K562 (cell line): ENCODE data around the gene UBL5. TPM values are rescaled to one million over a fixed set of nuclear protein-coding genes. Genes with fewer than 3 reads are reported as not detected.

ENCODE experiments used
- BCOR ChIP-seq: fragments of 450-650 bp; IDR thresholded peaks from 2 replicates; pipeline ENCODE4 v1.6.1; 2016
- CEBPG ChIP-seq, 3 experiments: fragments of 200-800 bp in 1 of 3; sonication (Bioruptor generic) in 1 of 3; sonication (generic) in 1 of 3; formaldehyde crosslinking in 1 of 3; IDR thresholded peaks in 2 of 3; conservative IDR thresholded peaks in 1 of 3; 2 replicates each; pipeline versions ENCODE4 v1.6.1 to v1.8.0; 2016 to 2022; ENCODE audit warnings: missing compliant biosample characterization in 2 of 3, missing genetic modification characterization in 2 of 3, mild to moderate bottlenecking in 1 of 3, missing genetic modification reagents in 1 of 3
- ESRRA ChIP-seq: fragments of 450-650 bp; IDR thresholded peaks from 2 replicates; pipeline ENCODE4 v1.6.1; 2014; ENCODE audit warnings: low read depth, mild to moderate bottlenecking, moderate library complexity, borderline replicate concordance
- KDM1A ChIP-seq, 2 experiments: fragments of 450-650 bp; IDR thresholded peaks; 2 replicates each; pipeline ENCODE4 v1.6.1; 2016; ENCODE audit warnings: mild to moderate bottlenecking in 2 of 2
- MBD2 ChIP-seq: sonication (generic); IDR thresholded peaks from 2 replicates; pipeline ENCODE4 v1.6.1; 2016; ENCODE audit warnings: low read depth, borderline replicate concordance
- RBM22 ChIP-seq: fragments of 200-400 bp; formaldehyde crosslinking; IDR thresholded peaks from 2 replicates; pipeline ENCODE4 v1.6.1; 2018; ENCODE audit warnings: low read length, low read depth; ENCODE audit not compliant: poor library complexity, severe bottlenecking
- SAP30 ChIP-seq: fragments of 200-600 bp; sonication (generic); IDR thresholded peaks from 2 replicates; pipeline ENCODE4 v1.6.1; 2012; ENCODE audit warnings: borderline replicate concordance, low read depth, mild to moderate bottlenecking, moderate library complexity, low read length, control low read depth, inconsistent platforms; ENCODE audit not compliant: insufficient read depth, poor library complexity, severe bottlenecking
- TAF9B ChIP-seq: fragments of 450-650 bp; IDR thresholded peaks from 2 replicates; pipeline ENCODE4 v1.6.1; 2018; ENCODE audit warnings: mild to moderate bottlenecking; ENCODE audit not compliant: partially characterized antibody
- ZBTB17 ChIP-seq: fragments of 450-650 bp; formaldehyde crosslinking; IDR thresholded peaks from 2 replicates; pipeline ENCODE4 v1.4.0; 2020; ENCODE audit warnings: mild to moderate bottlenecking
- ZFX ChIP-seq: sonication (generic); formaldehyde crosslinking; IDR thresholded peaks from 2 replicates; pipeline ENCODE4 v1.8.0; 2022; ENCODE audit warnings: mild to moderate bottlenecking, missing genetic modification reagents, moderate library complexity
- ZNF668 ChIP-seq: fragments of 250-450 bp; sonication (Bioruptor Pico); IDR thresholded peaks from 2 replicates; pipeline ENCODE4 v1.8.0; 2022; ENCODE audit warnings: mild to moderate bottlenecking, inconsistent platforms
- polyA plus RNA-seq, 8 experiments: library from polyadenylated mRNA; depleted of rRNA in 4 of 8; stranded (reverse) in 5 of 8; unstranded in 3 of 8; fragments of >200 nt; fragmentation: Nextera tagmentation in 2 of 8; fragmentation: Illumina TruSeq in 1 of 8; extraction: Ambion mirVana in 2 of 8; extraction: Trizol in 1 of 8; gene quantifications; 2 replicates each; pipeline versions ENCODE4 v1.2.1 to v1.2.3, GENCODE V29; 2011 to 2014; ENCODE audit warnings: inconsistent platforms in 1 of 8, missing spikeins in 1 of 8
- total RNA-seq, 7 experiments: library from RNA; depleted of rRNA in 6 of 7; stranded (reverse); fragments of >200 nt in 6 of 7; fragmentation: Illumina TruSeq in 2 of 7; extraction: Trizol in 2 of 7; gene quantifications; 2 replicates each; pipeline versions ENCODE4 v1.2.1 to v1.2.3, GENCODE V29; 2011 to 2021; ENCODE audit warnings: low replicate concordance in 1 of 7
- TF ChIP-seq, protein P1 (sequence below): sonication (generic); formaldehyde crosslinking; IDR thresholded peaks from 2 replicates; pipeline ENCODE4 v1.8.0; 2022; ENCODE audit warnings: mild to moderate bottlenecking, low read depth, missing genetic modification reagents
- TF ChIP-seq, protein P2 (sequence below): conservative IDR thresholded peaks from 2 replicates; pipeline ENCODE4 v1.6.1; 2011; ENCODE audit warnings: low read depth, mild to moderate bottlenecking, low read length; ENCODE audit not compliant: control insufficient read depth
- TF ChIP-seq, protein P3 (sequence below), 2 experiments: fragments of 450-650 bp; IDR thresholded peaks; 2 replicates each; pipeline ENCODE4 v1.6.1; 2016
- TF ChIP-seq, protein P4 (sequence below): sonication (generic); formaldehyde crosslinking; IDR thresholded peaks from 2 replicates; pipeline ENCODE4 v1.8.1; 2023; ENCODE audit warnings: mild to moderate bottlenecking, missing genetic modification reagents
- TF ChIP-seq, protein P5 (sequence below): fragments of 450-650 bp; formaldehyde crosslinking; IDR thresholded peaks from 2 replicates; pipeline ENCODE4 v1.4.0; 2020; ENCODE audit warnings: mild to moderate bottlenecking, moderate library complexity
- TF ChIP-seq, protein P6 (sequence below): fragments of 250-450 bp; sonication (Bioruptor Pico); IDR thresholded peaks from 2 replicates; pipeline ENCODE4 v1.4.0; 2020

Gene UBL5
- total and polyA plus RNA-seq, 9 of the 15 experiments (the other 6 are each of a cell fraction or from before 2014, with no cell fraction given): 410 to 1,266 (median 613) TPM

DNA sequence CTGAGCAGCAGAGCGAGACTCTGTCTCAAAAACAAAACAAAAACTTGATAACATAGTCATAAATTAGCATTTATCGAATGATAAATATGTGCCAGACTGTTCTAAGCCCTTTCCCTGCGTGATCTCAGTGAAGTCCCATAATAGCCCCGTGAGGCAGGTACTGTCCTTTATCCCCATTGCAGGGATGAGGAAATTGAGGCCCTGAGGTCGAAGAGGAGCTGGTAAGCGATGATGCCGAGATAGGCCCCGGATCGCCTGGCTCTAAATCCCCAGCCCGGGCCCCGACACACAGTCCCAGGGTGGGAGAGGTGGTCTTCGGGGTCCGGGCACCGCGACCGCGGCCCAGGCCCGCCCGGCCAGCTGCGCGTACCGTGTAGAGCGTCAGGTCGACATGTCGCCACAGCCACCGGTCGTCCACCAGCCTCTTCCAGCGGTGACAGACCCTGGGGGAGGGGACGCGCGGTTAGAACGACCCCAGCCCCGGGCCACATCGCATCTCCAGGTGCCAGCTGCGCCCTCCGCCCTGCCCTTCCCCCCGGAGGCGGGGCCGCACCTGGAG is 9.5 kb upstream of the UBL5 start (continued):
- TF ChIP-seq, protein P1, sequence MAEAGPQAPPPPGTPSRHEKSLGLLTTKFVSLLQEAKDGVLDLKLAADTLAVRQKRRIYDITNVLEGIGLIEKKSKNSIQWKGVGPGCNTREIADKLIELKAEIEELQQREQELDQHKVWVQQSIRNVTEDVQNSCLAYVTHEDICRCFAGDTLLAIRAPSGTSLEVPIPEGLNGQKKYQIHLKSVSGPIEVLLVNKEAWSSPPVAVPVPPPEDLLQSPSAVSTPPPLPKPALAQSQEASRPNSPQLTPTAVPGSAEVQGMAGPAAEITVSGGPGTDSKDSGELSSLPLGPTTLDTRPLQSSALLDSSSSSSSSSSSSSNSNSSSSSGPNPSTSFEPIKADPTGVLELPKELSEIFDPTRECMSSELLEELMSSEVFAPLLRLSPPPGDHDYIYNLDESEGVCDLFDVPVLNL (CRISPR knock-in tag): 0 out of 2 replicates have a peak, but pooled peaks have one; percentile 34
- TF ChIP-seq ZNF668 (CRISPR knock-in tag) (no peak), KDM1A (IDR thresholded peaks at IDR 0.05) (0 out of 4 replicates have a peak, but pooled peaks of 1 of the 2 experiments have one; percentile 12), MBD2 (no peak), CEBPG (CRISPR knock-in tag; IDR thresholded peaks at IDR 0.05) (no peak), CEBPG (tag; conservative IDR thresholded peaks at IDR 0.05 in 1 of 2, IDR thresholded peaks at IDR 0.05 in 1 of 2) (no peak), ZBTB17 (CRISPR knock-in tag) (0 out of 2 replicates have a peak, but pooled peaks have one; percentile 38), SAP30 (peak; percentile 62), RBM22 (peak; percentile 47), BCOR (peak; percentile 45; the same call in 1 of the 2 replicates), TAF9B (peak; percentile 89), ESRRA (peak; percentile 68), ZFX (CRISPR knock-in tag) (peak; percentile 70)
- TF ChIP-seq, protein P2, sequence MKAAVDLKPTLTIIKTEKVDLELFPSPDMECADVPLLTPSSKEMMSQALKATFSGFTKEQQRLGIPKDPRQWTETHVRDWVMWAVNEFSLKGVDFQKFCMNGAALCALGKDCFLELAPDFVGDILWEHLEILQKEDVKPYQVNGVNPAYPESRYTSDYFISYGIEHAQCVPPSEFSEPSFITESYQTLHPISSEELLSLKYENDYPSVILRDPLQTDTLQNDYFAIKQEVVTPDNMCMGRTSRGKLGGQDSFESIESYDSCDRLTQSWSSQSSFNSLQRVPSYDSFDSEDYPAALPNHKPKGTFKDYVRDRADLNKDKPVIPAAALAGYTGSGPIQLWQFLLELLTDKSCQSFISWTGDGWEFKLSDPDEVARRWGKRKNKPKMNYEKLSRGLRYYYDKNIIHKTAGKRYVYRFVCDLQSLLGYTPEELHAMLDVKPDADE: 0 out of 2 replicates have a peak, but pooled peaks have one; percentile 36
- TF ChIP-seq, protein P3, sequence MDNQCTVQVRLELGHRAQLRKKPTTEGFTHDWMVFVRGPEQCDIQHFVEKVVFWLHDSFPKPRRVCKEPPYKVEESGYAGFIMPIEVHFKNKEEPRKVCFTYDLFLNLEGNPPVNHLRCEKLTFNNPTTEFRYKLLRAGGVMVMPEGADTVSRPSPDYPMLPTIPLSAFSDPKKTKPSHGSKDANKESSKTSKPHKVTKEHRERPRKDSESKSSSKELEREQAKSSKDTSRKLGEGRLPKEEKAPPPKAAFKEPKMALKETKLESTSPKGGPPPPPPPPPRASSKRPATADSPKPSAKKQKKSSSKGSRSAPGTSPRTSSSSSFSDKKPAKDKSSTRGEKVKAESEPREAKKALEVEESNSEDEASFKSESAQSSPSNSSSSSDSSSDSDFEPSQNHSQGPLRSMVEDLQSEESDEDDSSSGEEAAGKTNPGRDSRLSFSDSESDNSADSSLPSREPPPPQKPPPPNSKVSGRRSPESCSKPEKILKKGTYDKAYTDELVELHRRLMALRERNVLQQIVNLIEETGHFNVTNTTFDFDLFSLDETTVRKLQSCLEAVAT (IDR thresholded peaks at IDR 0.05): 0 out of 4 replicates have a peak, but pooled peaks of 1 of the 2 experiments have one; percentile 23
- TF ChIP-seq, protein P4, sequence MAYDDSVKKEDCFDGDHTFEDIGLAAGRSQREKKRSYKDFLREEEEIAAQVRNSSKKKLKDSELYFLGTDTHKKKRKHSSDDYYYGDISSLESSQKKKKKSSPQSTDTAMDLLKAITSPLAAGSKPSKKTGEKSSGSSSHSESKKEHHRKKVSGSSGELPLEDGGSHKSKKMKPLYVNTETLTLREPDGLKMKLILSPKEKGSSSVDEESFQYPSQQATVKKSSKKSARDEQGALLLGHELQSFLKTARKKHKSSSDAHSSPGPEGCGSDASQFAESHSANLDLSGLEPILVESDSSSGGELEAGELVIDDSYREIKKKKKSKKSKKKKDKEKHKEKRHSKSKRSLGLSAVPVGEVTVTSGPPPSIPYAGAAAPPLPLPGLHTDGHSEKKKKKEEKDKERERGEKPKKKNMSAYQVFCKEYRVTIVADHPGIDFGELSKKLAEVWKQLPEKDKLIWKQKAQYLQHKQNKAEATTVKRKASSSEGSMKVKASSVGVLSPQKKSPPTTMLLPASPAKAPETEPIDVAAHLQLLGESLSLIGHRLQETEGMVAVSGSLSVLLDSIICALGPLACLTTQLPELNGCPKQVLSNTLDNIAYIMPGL (CRISPR knock-in tag): peak; percentile 16; the same call in 1 of the 2 replicates
- TF ChIP-seq, protein P5, sequence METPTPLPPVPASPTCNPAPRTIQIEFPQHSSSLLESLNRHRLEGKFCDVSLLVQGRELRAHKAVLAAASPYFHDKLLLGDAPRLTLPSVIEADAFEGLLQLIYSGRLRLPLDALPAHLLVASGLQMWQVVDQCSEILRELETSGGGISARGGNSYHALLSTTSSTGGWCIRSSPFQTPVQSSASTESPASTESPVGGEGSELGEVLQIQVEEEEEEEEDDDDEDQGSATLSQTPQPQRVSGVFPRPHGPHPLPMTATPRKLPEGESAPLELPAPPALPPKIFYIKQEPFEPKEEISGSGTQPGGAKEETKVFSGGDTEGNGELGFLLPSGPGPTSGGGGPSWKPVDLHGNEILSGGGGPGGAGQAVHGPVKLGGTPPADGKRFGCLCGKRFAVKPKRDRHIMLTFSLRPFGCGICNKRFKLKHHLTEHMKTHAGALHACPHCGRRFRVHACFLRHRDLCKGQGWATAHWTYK (CRISPR knock-in tag): 0 out of 2 replicates have a peak, but pooled peaks have one; percentile 29
- TF ChIP-seq, protein P6, sequence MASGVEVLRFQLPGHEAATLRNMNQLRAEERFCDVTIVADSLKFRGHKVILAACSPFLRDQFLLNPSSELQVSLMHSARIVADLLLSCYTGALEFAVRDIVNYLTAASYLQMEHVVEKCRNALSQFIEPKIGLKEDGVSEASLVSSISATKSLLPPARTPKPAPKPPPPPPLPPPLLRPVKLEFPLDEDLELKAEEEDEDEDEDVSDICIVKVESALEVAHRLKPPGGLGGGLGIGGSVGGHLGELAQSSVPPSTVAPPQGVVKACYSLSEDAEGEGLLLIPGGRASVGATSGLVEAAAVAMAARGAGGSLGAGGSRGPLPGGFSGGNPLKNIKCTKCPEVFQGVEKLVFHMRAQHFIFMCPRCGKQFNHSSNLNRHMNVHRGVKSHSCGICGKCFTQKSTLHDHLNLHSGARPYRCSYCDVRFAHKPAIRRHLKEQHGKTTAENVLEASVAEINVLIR (CRISPR knock-in tag): 0 out of 2 replicates have a peak, but pooled peaks have one; percentile 6
